HepG2 (cell line): ENCODE measurements around the gene RNASE7. TPM values are rescaled to one million over a fixed set of nuclear protein-coding genes. Genes with fewer than 3 reads are reported as not detected.

Source experiments
- ASH2L ChIP-seq: fragments of 300-600, 200-600 bp; sonication (generic); IDR thresholded peaks from 2 replicates; pipeline ENCODE4 v1.7.0; 2017; ENCODE audit warnings: low read depth, mild to moderate bottlenecking, moderate library complexity, mixed read lengths, low read length; ENCODE audit not compliant: insufficient read length
- HNRNPLL ChIP-seq: fragments of 200-400 bp; formaldehyde crosslinking; IDR thresholded peaks from 2 replicates; pipeline ENCODE4 v1.6.1; 2017; ENCODE audit warnings: mild to moderate bottlenecking, low read depth, low read length; ENCODE audit not compliant: poor library complexity, severe bottlenecking
- MED1 ChIP-seq: sonication (generic); formaldehyde crosslinking; IDR thresholded peaks from 2 replicates; pipeline ENCODE4 v1.4.0; 2020; ENCODE audit warnings: missing genetic modification reagents
- MLLT10 ChIP-seq: sonication (generic); formaldehyde crosslinking; IDR thresholded peaks from 2 replicates; pipeline ENCODE4 v1.4.0; 2020; ENCODE audit warnings: missing genetic modification reagents
- SYNCRIP ChIP-seq: fragments of 200-400 bp; formaldehyde crosslinking; IDR thresholded peaks from 2 replicates; pipeline ENCODE4 v1.6.1; 2018; ENCODE audit warnings: mild to moderate bottlenecking, low read depth, low read length; ENCODE audit not compliant: insufficient read depth
- TAF15 ChIP-seq: fragments of 200-400 bp; formaldehyde crosslinking; IDR thresholded peaks from one replicate; pipeline ENCODE4 v1.6.1; 2018; ENCODE audit warnings: mild to moderate bottlenecking, low read depth, low read length; ENCODE audit not compliant: poor library complexity, severe bottlenecking
- THYN1 ChIP-seq: sonication (generic); formaldehyde crosslinking; IDR thresholded peaks from 2 replicates; pipeline ENCODE4 v1.8.1; 2023; ENCODE audit warnings: low read depth, mild to moderate bottlenecking, moderate library complexity, missing genetic modification reagents, borderline replicate concordance
- U2AF2 ChIP-seq: fragments of 200-400 bp; formaldehyde crosslinking; IDR thresholded peaks from 2 replicates; pipeline ENCODE4 v1.6.1; 2017; ENCODE audit warnings: low read depth, mild to moderate bottlenecking, low read length
- ZNF3 ChIP-seq: IDR thresholded peaks from 2 replicates; pipeline ENCODE4 v1.7.0; 2017; ENCODE audit warnings: inconsistent platforms
- ZNF790 ChIP-seq: sonication (generic); formaldehyde crosslinking; IDR thresholded peaks from 2 replicates; pipeline ENCODE4 v1.8.0; 2022; ENCODE audit warnings: missing genetic modification reagents, mild to moderate bottlenecking, borderline replicate concordance
- ZNF816 ChIP-seq: sonication (generic); formaldehyde crosslinking; IDR thresholded peaks from 2 replicates; pipeline ENCODE4 v1.8.0; 2022; ENCODE audit warnings: missing genetic modification reagents, mild to moderate bottlenecking, borderline replicate concordance
- polyA plus RNA-seq, 8 experiments: library from polyadenylated mRNA; depleted of rRNA in 3 of 8; stranded (reverse) in 7 of 8; unstranded in 1 of 8; fragments of >200 nt; fragmentation: Illumina TruSeq in 4 of 8; extraction: Trizol in 4 of 8; gene quantifications; 2 replicates each; pipeline versions ENCODE4 v1.2.1 to v1.2.3, GENCODE V29; 2011 to 2016; ENCODE audit warnings: low read depth in 4 of 8, missing spikeins in 1 of 8, mixed read lengths in 1 of 8; ENCODE audit not compliant: insufficient read depth in 1 of 8
- total RNA-seq, 5 experiments: library from RNA; depleted of rRNA; stranded (reverse); fragments of >200 nt; fragmentation: Illumina TruSeq; extraction: Trizol; gene quantifications; 2 replicates each; pipeline ENCODE4 v1.2.3, GENCODE V29; 2016; ENCODE audit warnings: low read depth in 1 of 5
- TF ChIP-seq, protein P1 (sequence below): sonication (generic); formaldehyde crosslinking; IDR thresholded peaks from 2 replicates; pipeline ENCODE4 v1.4.0; 2020; ENCODE audit warnings: missing genetic modification reagents
- TF ChIP-seq, protein P2 (sequence below), 2 experiments: sonication (generic) in 1 of 2; formaldehyde crosslinking in 1 of 2; IDR thresholded peaks; 2 replicates each; pipeline versions ENCODE4 v1.6.1 to v1.9.0; 2014 to 2022; ENCODE audit warnings: antibody characterized with exemption in 1 of 2, borderline replicate concordance in 1 of 2, inconsistent platforms in 1 of 2, low read depth in 1 of 2, missing genetic modification reagents in 1 of 2
- TF ChIP-seq, protein P3 (sequence below): sonication (generic); formaldehyde crosslinking; IDR thresholded peaks from 2 replicates; pipeline ENCODE4 v1.8.0; 2022; ENCODE audit warnings: missing genetic modification reagents, mild to moderate bottlenecking, inconsistent platforms, borderline replicate concordance
- TF ChIP-seq, protein P4 (sequence below): IDR thresholded peaks from 2 replicates; pipeline ENCODE4 v1.6.1; 2016; ENCODE audit warnings: control low read depth
- TF ChIP-seq, protein P5 (sequence below): fragments of 450-650 bp; IDR thresholded peaks from 2 replicates; pipeline ENCODE4 v1.6.1; 2017

Gene RNASE7
- total and polyA plus RNA-seq, 2 of the 13 experiments (the other 11 are each of a cell fraction or from before 2014, with no cell fraction given), result 0.04 TPM; not detected in 1

DNA sequence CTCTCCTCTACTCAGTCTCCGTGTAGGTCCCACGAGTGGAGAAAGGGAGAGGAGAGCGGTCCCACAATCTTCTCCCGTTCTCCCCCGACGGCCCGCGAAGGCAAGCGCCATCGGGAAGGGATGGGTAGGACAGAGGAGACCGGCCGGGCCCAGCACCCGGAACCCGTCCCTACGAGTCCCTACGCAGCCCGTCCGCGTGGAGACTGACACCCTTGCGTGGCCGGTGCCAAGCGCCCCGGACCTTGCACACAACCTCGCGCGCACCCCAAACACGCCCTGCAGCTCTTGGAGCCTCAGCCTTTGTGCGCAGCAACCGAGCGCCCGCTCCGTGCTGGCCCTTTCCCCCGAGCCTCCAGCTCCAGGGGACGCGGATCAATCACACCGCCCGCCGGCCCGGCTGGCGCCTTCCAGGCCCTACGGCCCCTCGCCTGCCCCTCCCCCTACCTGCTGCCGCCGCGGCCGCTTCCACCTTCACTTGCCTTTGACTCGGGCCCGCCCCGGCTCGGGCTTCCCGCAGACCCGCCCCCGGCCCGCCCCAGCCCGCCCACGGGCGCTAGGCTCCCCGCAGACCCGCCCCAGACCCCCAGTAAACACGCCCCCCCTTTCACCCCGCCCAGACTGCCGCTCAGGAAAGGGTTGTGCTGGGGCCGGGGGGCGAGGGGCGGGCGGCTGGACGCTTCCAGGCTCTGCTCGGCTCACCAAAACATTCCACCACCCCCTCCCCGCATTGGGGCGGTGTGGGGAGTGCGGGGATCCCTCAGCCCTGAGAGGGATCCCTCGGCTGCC, 17.4 kb upstream of the RNASE7 start, which contains the start of gene NDRG2 (continued):
- TF ChIP-seq, protein P1, sequence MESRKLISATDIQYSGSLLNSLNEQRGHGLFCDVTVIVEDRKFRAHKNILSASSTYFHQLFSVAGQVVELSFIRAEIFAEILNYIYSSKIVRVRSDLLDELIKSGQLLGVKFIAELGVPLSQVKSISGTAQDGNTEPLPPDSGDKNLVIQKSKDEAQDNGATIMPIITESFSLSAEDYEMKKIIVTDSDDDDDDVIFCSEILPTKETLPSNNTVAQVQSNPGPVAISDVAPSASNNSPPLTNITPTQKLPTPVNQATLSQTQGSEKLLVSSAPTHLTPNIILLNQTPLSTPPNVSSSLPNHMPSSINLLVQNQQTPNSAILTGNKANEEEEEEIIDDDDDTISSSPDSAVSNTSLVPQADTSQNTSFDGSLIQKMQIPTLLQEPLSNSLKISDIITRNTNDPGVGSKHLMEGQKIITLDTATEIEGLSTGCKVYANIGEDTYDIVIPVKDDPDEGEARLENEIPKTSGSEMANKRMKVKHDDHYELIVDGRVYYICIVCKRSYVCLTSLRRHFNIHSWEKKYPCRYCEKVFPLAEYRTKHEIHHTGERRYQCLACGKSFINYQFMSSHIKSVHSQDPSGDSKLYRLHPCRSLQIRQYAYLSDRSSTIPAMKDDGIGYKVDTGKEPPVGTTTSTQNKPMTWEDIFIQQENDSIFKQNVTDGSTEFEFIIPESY (CRISPR knock-in tag), result no peak
- TF ChIP-seq SYNCRIP (no peak), ASH2L (no peak), ZNF816 (CRISPR knock-in tag) (peak; percentile 62; the same call in 1 of the 2 replicates), U2AF2 (no peak), MED1 (CRISPR knock-in tag) (peak; percentile 78), HNRNPLL (peak; percentile 60), MLLT10 (no peak), ZNF3 (CRISPR knock-in tag) (peak; percentile 36; the same call in 1 of the 2 replicates), ZNF790 (CRISPR knock-in tag) (no peak), THYN1 (CRISPR knock-in tag) (no peak), TAF15 (no peak)
- TF ChIP-seq, protein P2, sequence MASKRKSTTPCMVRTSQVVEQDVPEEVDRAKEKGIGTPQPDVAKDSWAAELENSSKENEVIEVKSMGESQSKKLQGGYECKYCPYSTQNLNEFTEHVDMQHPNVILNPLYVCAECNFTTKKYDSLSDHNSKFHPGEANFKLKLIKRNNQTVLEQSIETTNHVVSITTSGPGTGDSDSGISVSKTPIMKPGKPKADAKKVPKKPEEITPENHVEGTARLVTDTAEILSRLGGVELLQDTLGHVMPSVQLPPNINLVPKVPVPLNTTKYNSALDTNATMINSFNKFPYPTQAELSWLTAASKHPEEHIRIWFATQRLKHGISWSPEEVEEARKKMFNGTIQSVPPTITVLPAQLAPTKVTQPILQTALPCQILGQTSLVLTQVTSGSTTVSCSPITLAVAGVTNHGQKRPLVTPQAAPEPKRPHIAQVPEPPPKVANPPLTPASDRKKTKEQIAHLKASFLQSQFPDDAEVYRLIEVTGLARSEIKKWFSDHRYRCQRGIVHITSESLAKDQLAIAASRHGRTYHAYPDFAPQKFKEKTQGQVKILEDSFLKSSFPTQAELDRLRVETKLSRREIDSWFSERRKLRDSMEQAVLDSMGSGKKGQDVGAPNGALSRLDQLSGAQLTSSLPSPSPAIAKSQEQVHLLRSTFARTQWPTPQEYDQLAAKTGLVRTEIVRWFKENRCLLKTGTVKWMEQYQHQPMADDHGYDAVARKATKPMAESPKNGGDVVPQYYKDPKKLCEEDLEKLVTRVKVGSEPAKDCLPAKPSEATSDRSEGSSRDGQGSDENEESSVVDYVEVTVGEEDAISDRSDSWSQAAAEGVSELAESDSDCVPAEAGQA (IDR thresholded peaks at IDR 0.05; ENCODE audit: low read depth), result no peak
- TF ChIP-seq, protein P2 (CRISPR knock-in tag; IDR thresholded peaks at IDR 0.05; ENCODE audit: borderline replicate concordance), result peak; percentile 47; the same call in 1 of the 2 replicates
- TF ChIP-seq, protein P3, sequence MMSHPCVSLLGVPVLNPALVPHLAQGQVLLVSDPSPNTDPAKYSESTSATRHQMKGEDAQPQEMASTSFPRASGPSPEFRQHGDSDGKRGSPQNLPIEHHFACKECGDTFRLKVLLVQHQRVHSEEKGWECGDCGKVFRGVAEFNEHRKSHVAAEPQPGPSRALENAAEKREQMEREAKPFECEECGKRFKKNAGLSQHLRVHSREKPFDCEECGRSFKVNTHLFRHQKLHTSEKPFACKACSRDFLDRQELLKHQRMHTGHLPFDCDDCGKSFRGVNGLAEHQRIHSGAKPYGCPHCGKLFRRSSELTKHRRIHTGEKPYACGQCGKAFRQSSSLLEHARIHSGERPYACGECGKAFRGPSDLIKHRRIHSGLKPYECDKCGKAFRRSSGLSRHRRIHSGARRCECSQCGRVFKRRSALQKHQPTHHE (CRISPR knock-in tag), result no peak
- TF ChIP-seq, protein P4, sequence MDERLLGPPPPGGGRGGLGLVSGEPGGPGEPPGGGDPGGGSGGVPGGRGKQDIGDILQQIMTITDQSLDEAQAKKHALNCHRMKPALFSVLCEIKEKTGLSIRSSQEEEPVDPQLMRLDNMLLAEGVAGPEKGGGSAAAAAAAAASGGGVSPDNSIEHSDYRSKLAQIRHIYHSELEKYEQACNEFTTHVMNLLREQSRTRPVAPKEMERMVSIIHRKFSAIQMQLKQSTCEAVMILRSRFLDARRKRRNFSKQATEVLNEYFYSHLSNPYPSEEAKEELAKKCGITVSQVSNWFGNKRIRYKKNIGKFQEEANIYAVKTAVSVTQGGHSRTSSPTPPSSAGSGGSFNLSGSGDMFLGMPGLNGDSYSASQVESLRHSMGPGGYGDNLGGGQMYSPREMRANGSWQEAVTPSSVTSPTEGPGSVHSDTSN (CRISPR knock-in tag), result no peak
- TF ChIP-seq, protein P5, sequence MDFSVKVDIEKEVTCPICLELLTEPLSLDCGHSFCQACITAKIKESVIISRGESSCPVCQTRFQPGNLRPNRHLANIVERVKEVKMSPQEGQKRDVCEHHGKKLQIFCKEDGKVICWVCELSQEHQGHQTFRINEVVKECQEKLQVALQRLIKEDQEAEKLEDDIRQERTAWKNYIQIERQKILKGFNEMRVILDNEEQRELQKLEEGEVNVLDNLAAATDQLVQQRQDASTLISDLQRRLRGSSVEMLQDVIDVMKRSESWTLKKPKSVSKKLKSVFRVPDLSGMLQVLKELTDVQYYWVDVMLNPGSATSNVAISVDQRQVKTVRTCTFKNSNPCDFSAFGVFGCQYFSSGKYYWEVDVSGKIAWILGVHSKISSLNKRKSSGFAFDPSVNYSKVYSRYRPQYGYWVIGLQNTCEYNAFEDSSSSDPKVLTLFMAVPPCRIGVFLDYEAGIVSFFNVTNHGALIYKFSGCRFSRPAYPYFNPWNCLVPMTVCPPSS, result no peak
